NCI-H748 (cell line): Measurements from ENCODE around the gene METTL8.

Experiments
- DNase-seq: peaks from one replicate; lab custom pipeline; 2025; ENCODE audit not compliant: unreplicated experiment; lab: John Stamatoyannopoulos, UW

Gene METTL8

GRCh38 chr2:171433763-171434012, at the start of gene METTL8:
Gene METTL8 (minus strand): TSS chr2:171433990. CDS start chr2:171392185, 41,805 bp downstream.
- DNase-seq = no peak

GRCh38 chr2:171482877-171483276, 49.1 kb upstream of the METTL8 start:
- no peak for DNase-seq

GRCh38 chr2:171482308-171482707, 48.5 kb upstream of the METTL8 start:
- no peak for DNase-seq

- DNase-seq = no peak
Measured at GRCh38 chr2:171480908-171481307, 47.1 kb upstream of the METTL8 start.

GRCh38 chr2:171479154-171479814, 45.5 kb upstream of the METTL8 start:
- no peak for DNase-seq

GRCh38 chr2:171478345-171478744, 44.6 kb upstream of the METTL8 start:
- no peak for DNase-seq

GRCh38 chr2:171475979-171476378, 42.2 kb upstream of the METTL8 start:
- DNase-seq = no peak

GRCh38 chr2:171470129-171470528, 36.3 kb upstream of the METTL8 start:
- no peak for DNase-seq

- no peak for DNase-seq
Measured at GRCh38 chr2:171469176-171469575, 35.4 kb upstream of the METTL8 start.

GRCh38 chr2:171460537-171460936, 26.7 kb upstream of the METTL8 start:
- no peak for DNase-seq

GRCh38 chr2:171459498-171459897, 25.7 kb upstream of the METTL8 start:
- no peak for DNase-seq

GRCh38 chr2:171452773-171453172, 19.0 kb upstream of the METTL8 start:
- DNase-seq = no peak

GRCh38 chr2:171451074-171451473, 17.3 kb upstream of the METTL8 start:
- no peak for DNase-seq

GRCh38 chr2:171447675-171448074, 13.9 kb upstream of the METTL8 start:
- no peak for DNase-seq

GRCh38 chr2:171441470-171441869, 7.7 kb upstream of the METTL8 start:
- DNase-seq = no peak

- DNase-seq = no peak
Measured at GRCh38 chr2:171436307-171436706, 2.5 kb upstream of the METTL8 start.

GRCh38 chr2:171434013-171434989, 511 bp upstream of the METTL8 start, which contains the start of gene DCAF17:
Gene DCAF17 (plus strand): TSS chr2:171434226. CDS start chr2:171434578, 352 bp downstream.
- DNase-seq = peak; percentile 98

- DNase-seq = peak; percentile 69
Measured at GRCh38 chr2:171432969-171433762, 624 bp downstream of the METTL8 start.

GRCh38 chr2:171432206-171432968, 1.4 kb downstream of the METTL8 start:
- DNase-seq = no peak

- DNase-seq = no peak
Measured at GRCh38 chr2:171431677-171432167, 2.1 kb downstream of the METTL8 start.
